Measurements from ENCODE around the gene ATXN7.

ATXN7 gene

GRCh38 chr3:63855333-63855940 is 8.2 kb upstream of the ATXN7 start:
- no peaks in the 10 kb centered on the region for H3K9me3 ChIP-seq (ENCODE audit: insufficient read depth, low read depth, low read length)
- no peaks in the 10 kb centered on the region for H3K27me3 ChIP-seq (ENCODE audit: insufficient read depth, low read length, poor library complexity, severe bottlenecking)
- no peak overlapping the region for H2AFZ ChIP-seq (ENCODE audit: low read length)
- no peaks in the 10 kb centered on the region for H3F3A ChIP-seq (ENCODE audit: low read depth)
- H3K4me2 ChIP-seq (ENCODE audit: low read depth, low read length, poor library complexity, severe bottlenecking): peak overlapping the region; percentile 0
- no peak overlapping the region for H3K9ac ChIP-seq (ENCODE audit: low read depth, low read length, poor library complexity, severe bottlenecking)
- no peaks in the 10 kb centered on the region for H3K36me3 ChIP-seq (ENCODE audit: insufficient read depth, low read length)
- H4K20me1 ChIP-seq (ENCODE audit: insufficient read depth, low read length, poor library complexity, severe bottlenecking): no peaks in the 10 kb centered on the region
- peaks cover 16% of the 10 kb centered on the region for H3K4me1 ChIP-seq (ENCODE audit: insufficient read depth, low read length, poor library complexity, severe bottlenecking)
- no peak for TF ChIP-seq EZH2phosphoT487 (IDR thresholded peaks at IDR 0.05; ENCODE audit: borderline replicate concordance)
- TF ChIP-seq, protein P1, sequence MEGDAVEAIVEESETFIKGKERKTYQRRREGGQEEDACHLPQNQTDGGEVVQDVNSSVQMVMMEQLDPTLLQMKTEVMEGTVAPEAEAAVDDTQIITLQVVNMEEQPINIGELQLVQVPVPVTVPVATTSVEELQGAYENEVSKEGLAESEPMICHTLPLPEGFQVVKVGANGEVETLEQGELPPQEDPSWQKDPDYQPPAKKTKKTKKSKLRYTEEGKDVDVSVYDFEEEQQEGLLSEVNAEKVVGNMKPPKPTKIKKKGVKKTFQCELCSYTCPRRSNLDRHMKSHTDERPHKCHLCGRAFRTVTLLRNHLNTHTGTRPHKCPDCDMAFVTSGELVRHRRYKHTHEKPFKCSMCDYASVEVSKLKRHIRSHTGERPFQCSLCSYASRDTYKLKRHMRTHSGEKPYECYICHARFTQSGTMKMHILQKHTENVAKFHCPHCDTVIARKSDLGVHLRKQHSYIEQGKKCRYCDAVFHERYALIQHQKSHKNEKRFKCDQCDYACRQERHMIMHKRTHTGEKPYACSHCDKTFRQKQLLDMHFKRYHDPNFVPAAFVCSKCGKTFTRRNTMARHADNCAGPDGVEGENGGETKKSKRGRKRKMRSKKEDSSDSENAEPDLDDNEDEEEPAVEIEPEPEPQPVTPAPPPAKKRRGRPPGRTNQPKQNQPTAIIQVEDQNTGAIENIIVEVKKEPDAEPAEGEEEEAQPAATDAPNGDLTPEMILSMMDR (conservative IDR thresholded peaks at IDR 0.05; ENCODE audit: low read length): no peak
- no peaks in the 10 kb centered on the region for H3K9me2 ChIP-seq (replicated peaks; ENCODE audit: low read depth, low read length)
- H3K4me3 ChIP-seq (ENCODE audit: low read length, poor library complexity, severe bottlenecking): no peak overlapping the region
- peaks cover 48% of the 10 kb centered on the region; the same call in 1 of the 2 replicates for H3K79me2 ChIP-seq (ENCODE audit: insufficient read depth, low read length)

DNA sequence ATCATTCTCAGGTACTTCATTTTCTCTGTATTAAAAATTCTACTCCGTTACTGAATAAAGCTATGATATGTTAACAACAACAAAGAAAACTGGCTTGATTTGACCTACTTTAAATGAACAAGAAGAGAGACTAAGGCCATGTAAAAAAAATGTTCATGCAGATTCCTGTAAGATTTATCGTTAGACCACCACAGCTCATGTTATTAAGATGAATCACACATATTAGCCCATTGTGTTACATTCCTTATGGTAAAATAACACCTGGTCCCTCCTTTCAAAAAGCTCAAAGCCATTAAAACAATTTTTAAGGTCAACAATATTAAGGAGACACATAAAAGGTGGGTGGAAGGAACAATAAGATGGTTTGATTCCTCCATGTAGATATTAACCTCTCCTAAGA is 6.4 kb upstream of the ATXN7 start:
- H3K9me2 ChIP-seq (replicated peaks; ENCODE audit: low read depth, low read length): no peaks in the 10 kb centered on the region
- no peaks in the 10 kb centered on the region for H3K27me3 ChIP-seq (ENCODE audit: insufficient read depth, low read length, poor library complexity, severe bottlenecking)
- H2AFZ ChIP-seq (ENCODE audit: low read length): no peak overlapping the region
- H3K4me3 ChIP-seq (ENCODE audit: low read length, poor library complexity, severe bottlenecking): no peak overlapping the region
- TF ChIP-seq, protein P1 (conservative IDR thresholded peaks at IDR 0.05; ENCODE audit: low read length): no peak
- no peak for TF ChIP-seq EZH2phosphoT487 (IDR thresholded peaks at IDR 0.05; ENCODE audit: borderline replicate concordance)
- peaks cover 5% of the 10 kb centered on the region for H4K20me1 ChIP-seq (ENCODE audit: insufficient read depth, low read length, poor library complexity, severe bottlenecking)
- H3F3A ChIP-seq (ENCODE audit: low read depth): no peaks in the 10 kb centered on the region
- no peaks in the 10 kb centered on the region for H3K9me3 ChIP-seq (ENCODE audit: insufficient read depth, low read depth, low read length)
- H3K4me2 ChIP-seq (ENCODE audit: low read depth, low read length, poor library complexity, severe bottlenecking): no peak overlapping the region
- peaks cover 65% of the 10 kb centered on the region for H3K79me2 ChIP-seq (ENCODE audit: insufficient read depth, low read length)
- H3K9ac ChIP-seq (ENCODE audit: low read depth, low read length, poor library complexity, severe bottlenecking): no peak overlapping the region
- no peaks in the 10 kb centered on the region for H3K36me3 ChIP-seq (ENCODE audit: insufficient read depth, low read length)
- peaks cover 29% of the 10 kb centered on the region for H3K4me1 ChIP-seq (ENCODE audit: insufficient read depth, low read length, poor library complexity, severe bottlenecking)

- peaks cover 87% of the 10 kb centered on the region for H3K79me2 ChIP-seq (ENCODE audit: insufficient read depth, low read length)
- H3K4me1 ChIP-seq (ENCODE audit: insufficient read depth, low read length, poor library complexity, severe bottlenecking): peaks cover 36% of the 10 kb centered on the region
- H3K36me3 ChIP-seq (ENCODE audit: insufficient read depth, low read length): no peaks in the 10 kb centered on the region
- H3K4me3 ChIP-seq (ENCODE audit: low read length, poor library complexity, severe bottlenecking): no peak overlapping the region
- H3K9me3 ChIP-seq (ENCODE audit: insufficient read depth, low read depth, low read length): no peaks in the 10 kb centered on the region
- H2AFZ ChIP-seq (ENCODE audit: low read length): no peak overlapping the region
- no peaks in the 10 kb centered on the region for H3K9me2 ChIP-seq (replicated peaks; ENCODE audit: low read depth, low read length)
- peaks cover 14% of the 10 kb centered on the region for H4K20me1 ChIP-seq (ENCODE audit: insufficient read depth, low read length, poor library complexity, severe bottlenecking)
- H3K9ac ChIP-seq (ENCODE audit: low read depth, low read length, poor library complexity, severe bottlenecking): no peak overlapping the region
- TF ChIP-seq EZH2phosphoT487 (IDR thresholded peaks at IDR 0.05; ENCODE audit: borderline replicate concordance): no peak
- TF ChIP-seq, protein P1 (conservative IDR thresholded peaks at IDR 0.05; ENCODE audit: low read length): no peak
- H3K4me2 ChIP-seq (ENCODE audit: low read depth, low read length, poor library complexity, severe bottlenecking): peak overlapping the region; percentile 76
- no peaks in the 10 kb centered on the region for H3F3A ChIP-seq (ENCODE audit: low read depth)
- H3K27me3 ChIP-seq (ENCODE audit: insufficient read depth, low read length, poor library complexity, severe bottlenecking): peaks cover 6% of the 10 kb centered on the region
Measured at GRCh38 chr3:63860776-63861175, 2.9 kb upstream of the ATXN7 start.

Measured in Loucy (cell line).